SHP77 (cell line): ENCODE data around the gene RFX4.

Source experiments
- DNase-seq, 2 experiments: peaks; one replicate each; lab custom pipeline; 2025; lab: John Stamatoyannopoulos, UW

The RFX4 gene

DNA sequence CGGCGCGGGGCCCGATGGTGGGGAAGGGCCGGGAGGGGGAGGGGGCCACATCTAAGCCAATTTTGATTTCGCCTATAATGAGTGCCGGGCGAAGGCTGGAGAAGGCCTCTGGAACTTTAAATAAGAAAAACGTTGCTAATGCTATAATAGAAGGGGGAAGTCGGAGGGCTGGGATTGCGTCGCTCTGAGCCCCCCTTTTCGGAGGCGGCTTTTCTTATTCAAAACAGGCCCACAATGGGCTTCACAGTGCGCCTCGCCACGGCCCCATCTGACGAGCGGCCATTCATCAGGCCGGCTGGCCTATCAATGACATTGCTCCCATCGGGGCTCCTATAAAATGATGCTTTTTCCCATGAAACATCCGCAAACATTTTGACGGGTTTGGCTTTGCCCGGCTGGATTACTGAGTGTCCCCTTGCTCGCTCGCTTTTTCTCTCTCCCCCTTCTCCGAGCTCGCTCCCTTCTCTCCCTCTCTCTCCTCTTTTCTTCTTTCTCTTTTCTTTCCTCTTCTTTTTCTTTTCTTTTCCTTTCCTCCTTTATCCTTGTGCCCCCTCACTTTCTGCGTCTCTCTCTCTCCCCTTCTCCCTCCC is at the start of gene RFX4:
TSS of gene RFX4 (plus strand) at position 364 of the 590 bp plus-strand sequence. CDS start 317 bp downstream, outside the sequence.
- no peak for DNase-seq

DNA sequence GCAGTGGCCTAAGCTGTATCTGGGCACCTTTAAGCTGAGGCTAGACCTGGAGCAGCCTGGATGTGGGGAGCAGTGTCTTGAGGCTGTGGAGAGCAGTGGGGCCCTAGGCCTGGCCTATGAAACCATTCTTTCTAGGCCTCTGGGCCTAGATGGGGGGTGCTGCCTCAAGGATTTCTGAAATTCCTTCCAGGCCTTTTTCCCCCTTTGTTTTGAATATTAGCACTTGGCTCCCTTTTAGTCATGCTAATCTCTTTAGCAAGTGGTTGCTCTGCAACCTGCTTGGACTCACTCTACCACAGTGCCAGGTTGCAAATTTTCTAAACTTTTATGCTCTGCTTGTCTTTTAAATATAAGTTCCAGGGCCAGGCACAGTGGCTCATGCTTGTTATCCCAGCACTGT is 41.6 kb upstream of the RFX4 start:
- no peak for DNase-seq

DNA sequence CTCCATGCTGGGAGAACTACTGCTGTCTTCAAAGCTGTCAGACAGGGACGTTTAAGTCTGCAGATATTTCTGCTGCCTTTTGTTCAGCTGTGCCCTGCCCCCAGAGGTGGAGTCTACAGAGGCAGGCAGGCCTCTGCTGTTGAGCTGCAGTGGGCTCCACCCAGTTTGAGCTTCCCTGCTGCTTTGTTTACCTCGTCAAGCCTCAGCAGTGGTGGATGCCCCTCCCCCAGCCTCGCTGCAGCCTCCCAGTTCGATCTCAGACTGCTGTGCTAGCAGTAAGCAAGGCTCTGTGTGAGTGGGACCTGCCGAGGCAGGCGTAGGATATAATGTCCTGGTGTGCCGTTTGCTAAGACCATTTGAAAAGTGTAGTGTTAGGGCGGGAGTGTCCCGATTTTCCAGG is 31.4 kb upstream of the RFX4 start:
- DNase-seq = peak; percentile 51 to 74

DNA sequence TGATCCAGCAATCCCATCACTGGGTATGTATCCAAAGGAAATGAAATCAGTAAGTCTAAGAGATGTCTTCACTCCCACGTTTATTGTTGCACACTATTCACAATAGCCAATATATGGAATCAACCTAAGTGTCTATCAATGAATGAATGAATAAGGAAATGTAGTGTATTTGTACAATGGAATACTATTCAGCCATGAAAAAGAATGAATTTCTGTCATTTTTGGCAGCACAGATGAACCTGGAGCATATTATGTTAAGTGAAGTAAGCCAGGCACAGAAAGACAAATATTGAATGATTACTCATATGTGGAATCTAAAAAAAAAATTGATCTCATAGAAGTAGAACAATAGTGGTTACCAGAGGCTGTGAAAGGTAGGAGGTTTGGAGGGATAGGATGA is 30.6 kb upstream of the RFX4 start:
- DNase-seq = no peak

DNA sequence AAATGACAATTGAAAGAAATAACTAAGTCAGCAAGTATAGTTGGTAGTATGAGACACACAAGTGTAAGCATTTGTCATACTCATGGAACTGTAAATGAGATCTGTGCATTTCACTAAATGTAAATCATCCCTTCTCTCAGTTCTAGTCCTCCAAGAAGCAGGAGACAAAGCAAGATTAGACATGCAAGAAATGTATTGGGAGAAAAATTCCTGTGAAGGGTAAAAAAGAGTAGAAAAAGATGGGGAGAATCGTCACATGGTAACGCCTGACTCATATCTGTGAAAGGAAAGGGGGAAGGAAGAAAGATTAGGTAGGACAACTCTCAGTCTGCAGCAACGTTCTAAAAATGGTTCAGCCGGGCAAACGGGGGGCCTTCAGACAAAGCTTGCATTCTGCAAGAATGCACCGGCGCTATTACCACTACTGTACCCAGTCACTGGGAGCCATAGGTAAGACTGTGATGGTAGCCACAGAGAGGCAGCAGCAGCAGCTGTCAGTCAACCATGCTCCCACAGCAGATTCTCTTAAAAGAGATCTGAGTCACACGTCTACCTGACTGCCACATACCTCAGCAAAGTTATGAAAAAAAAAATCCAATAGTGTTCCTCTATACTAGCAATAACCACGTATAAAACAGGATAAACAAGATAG is 18.0 kb upstream of the RFX4 start:
- no peak for DNase-seq

DNA sequence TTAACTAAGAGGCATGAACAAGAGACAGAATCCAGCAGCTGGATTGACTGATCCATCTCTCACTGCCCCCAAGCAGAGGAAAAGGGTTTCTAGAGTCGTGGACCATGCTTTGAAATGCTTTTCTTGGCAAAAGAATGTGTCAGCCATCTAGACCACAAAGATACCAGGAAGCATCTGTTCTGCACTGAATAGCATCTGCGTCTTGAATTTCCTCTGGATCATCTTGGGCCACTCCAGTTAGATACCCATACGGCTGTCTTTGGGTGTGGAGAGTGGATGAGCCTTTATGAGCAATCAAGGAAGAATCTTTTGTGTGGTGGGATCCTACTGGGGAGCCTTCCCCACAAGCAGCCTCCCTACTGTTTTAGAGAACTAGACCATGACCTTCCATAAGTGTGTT is 16.0 kb upstream of the RFX4 start:
- no peak for DNase-seq

GRCh38 chr12:106573239-106573638 is 9.6 kb upstream of the RFX4 start:
- DNase-seq = no peak

GRCh38 chr12:106576848-106577247 is 6.0 kb upstream of the RFX4 start:
- no peak for DNase-seq

- DNase-seq = no peak
Observed at GRCh38 chr12:106580671-106581508, 1.9 kb upstream of the RFX4 start.

DNA sequence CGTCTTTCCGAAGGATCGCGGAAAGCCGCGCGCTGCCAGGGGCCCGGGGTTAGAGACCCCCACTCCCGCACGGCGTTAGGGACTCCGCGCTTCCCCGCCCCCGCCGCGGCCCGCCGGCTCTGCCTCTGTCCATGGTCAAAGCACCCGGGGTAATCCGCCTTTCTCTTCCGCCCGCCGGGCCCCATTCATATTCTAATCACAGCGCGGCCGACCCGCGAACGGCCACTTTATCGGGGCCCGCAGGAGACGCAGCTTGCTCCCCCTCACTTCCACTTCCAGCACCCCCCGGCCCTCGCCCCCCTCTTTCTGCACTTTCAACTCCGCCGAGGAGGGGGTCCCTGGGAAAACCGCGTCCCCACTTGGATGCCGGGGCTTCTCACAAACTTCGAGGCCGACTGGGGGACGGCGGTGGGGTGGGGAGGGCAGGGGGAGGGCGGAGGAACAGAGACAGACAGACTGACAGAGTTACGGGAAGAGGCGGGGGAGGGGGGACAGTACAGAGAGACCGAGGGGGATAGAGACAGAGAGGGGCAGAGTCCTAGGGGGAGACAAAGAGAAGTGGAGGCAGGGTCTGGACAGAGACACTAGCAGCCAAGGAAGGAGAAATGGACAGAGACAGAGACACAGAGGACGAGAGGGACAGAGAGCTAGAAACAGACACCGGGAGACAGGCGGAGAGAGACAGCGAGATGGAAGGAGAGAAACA is 1.1 kb upstream of the RFX4 start:
- no peak for DNase-seq

DNA sequence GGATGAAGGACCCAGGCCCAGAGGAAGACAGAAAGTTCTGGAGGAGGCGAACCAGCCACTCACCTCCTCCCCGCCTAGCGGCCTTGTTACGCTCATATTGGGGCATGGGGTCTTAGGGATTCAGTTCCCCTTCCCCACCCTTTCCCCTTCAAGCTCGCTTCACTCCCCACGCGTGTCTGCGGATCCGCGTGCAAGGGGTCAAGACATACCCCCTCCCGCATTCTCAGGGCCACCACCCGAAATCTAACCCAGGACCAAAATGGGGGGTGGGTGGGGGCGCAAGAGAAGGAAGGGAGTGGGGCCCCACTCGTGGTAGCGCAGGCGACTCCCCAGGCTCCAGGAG is 584 bp upstream of the RFX4 start:
- no peak for DNase-seq

- no peak for DNase-seq
Observed at GRCh38 chr12:106583242-106584103, 669 bp downstream of the RFX4 start.

GRCh38 chr12:106584104-106585064 is 1.6 kb downstream of the RFX4 start:
- DNase-seq = no peak

DNA sequence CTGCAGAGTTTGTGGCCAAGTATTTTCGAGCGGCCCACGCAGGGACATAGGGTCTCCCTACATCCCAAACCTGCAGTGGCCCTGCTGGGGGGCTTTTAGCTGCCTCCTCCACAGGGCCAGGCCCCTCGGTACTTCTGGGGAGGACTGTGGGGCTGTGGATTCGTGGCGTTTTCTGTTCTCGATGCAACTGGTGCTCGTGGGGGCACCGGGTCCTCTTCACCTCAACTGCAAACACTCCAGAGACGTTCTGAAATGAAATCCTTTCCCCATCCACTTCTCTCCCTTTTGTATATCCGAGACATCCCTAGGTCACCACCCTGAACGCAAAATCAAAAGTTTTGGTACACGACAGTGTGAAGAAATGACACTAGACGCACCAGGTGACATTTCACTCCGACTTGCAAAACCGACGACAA is 2.3 kb downstream of the RFX4 start:
- no peak for DNase-seq

GRCh38 chr12:106585521-106586277 is 2.9 kb downstream of the RFX4 start:
- no peak for DNase-seq

DNA sequence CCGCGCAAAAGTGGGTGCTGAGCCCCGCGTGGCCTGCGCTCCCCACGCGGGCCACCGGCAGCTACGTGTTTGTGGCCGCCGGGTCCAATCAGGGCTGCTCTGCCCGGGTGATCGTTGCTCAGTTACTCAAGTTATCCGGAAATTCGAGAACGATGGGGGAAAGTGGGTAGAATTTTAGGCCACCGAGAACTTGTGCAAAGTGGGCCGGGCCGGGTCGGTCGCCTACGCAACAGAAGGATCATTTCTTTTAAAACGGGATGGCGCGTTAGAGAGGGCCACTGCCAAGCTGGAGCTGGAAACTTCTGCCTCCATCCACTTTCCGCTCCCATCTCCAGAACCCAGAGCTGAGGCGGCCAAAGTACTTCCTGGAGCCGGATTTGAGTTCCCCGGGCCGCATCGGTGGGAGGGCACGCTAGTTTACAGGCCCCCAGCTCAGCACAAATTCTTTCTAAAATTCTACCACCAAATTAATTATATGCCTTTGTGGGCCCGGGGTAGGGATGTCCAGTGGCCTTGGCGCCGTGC is 3.5 kb downstream of the RFX4 start:
- DNase-seq = no peak

DNA sequence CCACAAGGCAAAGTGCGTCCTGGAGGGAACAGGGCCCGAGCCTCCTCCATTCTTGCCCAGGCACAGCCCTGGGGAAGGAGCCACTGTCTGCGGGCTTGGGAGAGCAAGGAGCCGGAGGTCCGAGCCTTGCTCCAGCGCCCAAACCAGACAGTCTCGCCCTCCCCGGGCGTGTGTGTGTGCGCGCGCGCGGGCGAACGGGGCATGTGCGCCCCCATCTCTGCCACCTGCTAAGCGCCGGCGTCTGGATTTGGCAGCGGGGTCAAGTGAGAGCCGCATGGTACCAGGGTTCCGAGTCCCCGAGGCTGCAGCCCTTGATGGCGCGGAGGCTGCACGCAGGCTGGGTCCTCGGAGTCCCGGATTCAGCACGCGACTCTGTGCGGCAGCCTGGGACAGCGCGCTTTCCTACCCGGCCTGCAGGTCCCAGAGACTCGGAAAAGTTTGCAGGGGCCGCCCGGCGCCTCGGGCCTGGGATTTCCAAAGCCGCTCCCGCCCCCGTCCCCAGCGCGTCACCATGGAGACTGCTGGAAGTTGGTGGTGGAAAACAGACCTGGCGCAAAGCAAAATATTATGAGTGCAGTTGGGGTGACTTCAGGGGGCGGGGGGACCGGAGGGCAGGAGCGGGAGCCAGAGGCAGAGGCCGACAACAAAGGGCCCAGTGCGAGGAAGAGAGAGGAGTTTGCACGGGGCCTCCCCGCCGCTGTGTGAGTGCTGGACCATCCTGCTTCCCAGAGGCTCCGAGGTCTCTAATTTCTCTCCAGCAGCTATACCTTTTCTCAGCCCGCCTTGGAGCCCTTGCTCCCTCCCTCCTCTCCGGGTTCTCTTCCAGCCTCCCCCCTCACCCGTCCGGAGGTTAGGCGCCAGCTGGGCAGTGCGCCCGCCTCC is 4.2 kb downstream of the RFX4 start:
- no peak for DNase-seq

- DNase-seq = no peak
Observed at GRCh38 chr12:106588771-106589170, 6.0 kb downstream of the RFX4 start.
